GM18505 (cell line): ENCODE measurements around the gene SNX30.

Source experiments
- ATAC-seq: cut with Tn5 transposase; IDR thresholded peaks from one replicate; pipeline ENCODE4 v1.9.1; 2021; ENCODE audit not compliant: unreplicated experiment
- POLR2A ChIP-seq: IDR thresholded peaks from 4 replicates; pipeline ENCODE4 v1.6.1; 2011; ENCODE audit warnings: borderline replicate concordance; ENCODE audit not compliant: insufficient read depth, insufficient read length; ENCODE audit errors: extremely low read depth

Gene SNX30

DNA sequence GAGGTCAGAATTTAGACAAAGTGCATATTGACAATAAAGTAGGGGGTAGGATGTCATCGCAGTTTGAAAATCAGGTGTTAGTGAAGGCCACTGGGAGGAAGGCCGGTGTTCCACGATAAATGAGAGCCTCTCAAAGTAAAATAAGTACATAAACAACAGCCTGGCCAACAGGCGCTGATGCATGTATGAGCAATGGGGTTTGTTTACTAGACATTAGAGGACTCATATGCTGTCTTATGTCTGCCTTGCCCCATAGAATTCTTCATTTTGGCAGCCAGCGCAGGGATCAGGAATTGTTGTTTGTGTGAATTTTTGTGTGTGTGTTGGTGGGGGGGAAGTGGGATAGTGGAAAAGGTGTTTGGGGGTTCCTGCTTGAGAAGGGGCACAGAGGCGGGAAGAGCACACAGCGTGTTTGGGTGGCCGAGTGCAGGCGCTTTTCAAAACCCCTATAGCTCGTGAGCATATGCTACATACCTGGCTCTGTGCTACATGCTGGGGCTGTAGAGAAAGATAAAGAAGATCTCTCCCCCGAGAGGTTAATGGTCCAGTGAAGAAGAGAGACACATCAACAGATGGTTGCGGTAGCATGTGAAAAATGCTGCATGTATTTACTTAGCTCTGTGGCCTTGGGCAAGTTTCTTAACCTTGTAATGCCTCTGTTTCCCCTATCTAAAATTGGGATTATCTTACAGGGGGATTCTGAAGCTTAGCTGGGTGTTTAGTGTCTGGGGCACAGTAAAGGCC is 11.5 kb downstream of the SNX30 start:
- TF ChIP-seq POLR2A = no peak

GRCh38 chr9:112762726-112763518 is 12.4 kb downstream of the SNX30 start:
- no peak for TF ChIP-seq POLR2A
- no peak for ATAC-seq

More for the DNA sequence above, 11.5 kb downstream of the SNX30 start:
- ATAC-seq = no peak

GRCh38 chr9:112764344-112764743 is 13.8 kb downstream of the SNX30 start:
- TF ChIP-seq POLR2A = no peak
- no peak for ATAC-seq

DNA sequence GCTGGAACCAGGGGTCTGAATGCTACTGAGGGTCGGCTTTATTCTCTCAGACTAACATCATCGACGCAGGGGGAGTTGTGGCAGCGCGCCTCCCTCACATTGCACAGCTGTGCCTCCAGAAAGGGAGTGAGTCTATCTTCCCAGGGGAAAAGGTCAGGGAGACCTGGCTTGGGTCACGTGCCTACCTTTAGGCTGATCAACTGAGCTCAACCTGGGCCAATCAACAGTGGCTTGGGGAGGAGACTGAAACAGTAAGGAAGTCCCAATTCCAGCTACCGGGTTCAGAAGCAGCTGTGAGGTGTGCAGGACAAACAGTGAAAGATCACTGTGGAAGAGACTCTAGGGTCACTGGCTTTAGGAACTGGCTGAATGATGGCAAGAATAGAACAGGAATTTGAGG is 14.3 kb downstream of the SNX30 start:
- ATAC-seq = no peak
- no peak for TF ChIP-seq POLR2A

- no peak for ATAC-seq
- TF ChIP-seq POLR2A = no peak
These were observed 14.7 kb downstream of the SNX30 start for GRCh38 chr9:112765281-112765680.

DNA sequence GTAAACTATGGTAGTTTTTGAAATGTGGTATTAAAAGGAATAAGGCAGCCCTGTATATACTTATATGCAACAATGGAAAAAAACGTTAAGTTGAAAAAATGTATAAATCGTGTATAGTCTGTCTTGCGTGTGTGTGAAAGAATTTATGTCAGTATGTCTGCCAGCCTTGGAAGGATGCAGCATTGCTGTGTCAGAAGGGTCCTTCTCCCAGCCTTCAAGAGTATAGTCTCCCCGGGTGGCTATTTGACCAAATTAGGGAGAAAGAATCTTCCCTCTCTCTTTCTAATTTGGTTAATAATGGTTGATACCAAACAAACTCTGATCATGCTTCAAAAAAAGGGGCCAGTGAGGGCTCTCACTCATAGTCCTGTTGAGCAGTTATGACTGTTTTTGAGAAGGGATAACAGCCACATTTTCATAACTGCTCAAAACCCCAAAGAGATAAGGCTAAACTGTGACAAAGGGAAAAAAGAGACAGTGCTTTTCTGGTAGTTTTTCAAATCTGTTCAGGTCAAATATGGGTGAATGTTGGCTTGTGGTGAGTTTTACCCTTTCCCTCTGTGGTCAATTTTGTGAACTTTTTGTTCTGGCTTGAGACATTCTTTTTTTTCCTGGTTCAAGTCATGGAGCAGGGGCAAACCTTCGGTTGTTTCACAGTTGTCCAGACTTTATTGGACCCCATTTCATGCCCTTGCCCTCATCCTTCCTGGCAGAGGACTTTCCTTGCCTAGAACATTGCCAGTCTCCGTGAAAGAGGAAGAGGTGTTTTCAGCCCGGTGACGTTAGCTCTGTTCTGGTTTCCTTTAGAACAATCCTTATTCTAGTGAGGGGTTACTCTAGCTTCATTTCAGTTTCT is 21.0 kb downstream of the SNX30 start:
- ATAC-seq = no peak
- TF ChIP-seq POLR2A = no peak

DNA sequence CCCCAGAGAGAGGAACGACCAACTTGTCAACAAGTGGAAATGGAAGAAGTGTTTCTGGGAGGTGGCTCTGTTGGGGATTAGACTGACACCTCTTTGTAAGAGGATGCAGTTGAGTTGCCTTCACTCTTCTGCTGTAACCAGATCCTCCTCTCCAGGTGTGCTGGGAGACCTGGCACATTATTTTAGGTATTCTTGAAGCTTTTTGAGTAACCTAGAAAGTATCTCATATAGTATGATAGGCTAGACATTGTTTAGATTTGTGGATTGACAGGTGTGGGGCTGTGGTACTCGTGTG is 21.6 kb downstream of the SNX30 start:
- no peak for TF ChIP-seq POLR2A
- ATAC-seq = no peak

- ATAC-seq = no peak
These were observed 22.0 kb downstream of the SNX30 start for GRCh38 chr9:112772551-112772950.

DNA sequence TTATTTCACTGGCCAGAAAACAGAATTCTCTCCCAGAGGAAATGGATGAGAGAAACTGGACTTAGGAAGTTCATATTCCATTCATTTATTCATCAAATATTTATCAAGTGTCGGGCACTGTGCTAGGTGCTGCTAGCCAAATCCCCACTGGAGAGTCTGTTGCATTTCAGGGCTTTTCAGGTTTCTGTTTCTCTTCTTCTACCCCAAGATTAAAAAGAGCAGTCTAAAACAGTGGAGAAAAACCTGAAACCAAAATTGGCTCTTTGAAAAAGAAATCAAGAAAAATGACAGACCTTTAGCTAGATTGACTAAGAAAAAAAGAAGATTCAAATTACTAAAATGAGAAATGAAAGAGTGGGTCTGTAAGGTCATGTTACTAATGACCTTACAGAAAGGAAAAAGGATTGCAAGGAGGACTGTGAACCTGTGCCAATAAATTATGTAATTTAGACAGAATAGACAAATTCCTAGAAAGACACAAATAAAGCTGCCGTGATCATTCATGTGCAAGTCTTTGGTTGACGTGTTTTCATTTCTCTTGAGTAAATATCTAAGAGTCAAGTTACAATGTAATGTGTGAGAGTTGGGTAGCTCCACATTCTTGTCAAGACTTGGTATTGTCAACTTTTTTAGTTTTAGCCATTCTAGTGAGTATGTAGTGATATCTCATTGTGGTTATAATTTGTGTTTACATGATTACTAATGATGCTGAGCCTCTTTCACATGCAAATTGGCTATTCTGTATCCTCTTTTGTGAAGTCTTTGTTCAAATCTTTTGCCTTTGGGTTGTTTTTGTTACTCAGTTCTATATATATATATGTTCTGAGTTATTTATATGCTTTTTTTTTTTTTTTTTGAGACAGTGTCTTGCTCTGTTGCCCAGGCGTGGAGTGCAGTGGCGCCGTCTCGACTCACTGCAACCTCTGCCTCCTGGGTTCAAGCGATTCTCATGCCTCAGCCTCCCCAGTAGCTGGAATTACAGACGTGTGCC is 23.7 kb downstream of the SNX30 start:
- no peak for TF ChIP-seq POLR2A
- no peak for ATAC-seq

More at GRCh38 chr9:112772551-112772950, 22.0 kb downstream of the SNX30 start:
- no peak for TF ChIP-seq POLR2A

DNA sequence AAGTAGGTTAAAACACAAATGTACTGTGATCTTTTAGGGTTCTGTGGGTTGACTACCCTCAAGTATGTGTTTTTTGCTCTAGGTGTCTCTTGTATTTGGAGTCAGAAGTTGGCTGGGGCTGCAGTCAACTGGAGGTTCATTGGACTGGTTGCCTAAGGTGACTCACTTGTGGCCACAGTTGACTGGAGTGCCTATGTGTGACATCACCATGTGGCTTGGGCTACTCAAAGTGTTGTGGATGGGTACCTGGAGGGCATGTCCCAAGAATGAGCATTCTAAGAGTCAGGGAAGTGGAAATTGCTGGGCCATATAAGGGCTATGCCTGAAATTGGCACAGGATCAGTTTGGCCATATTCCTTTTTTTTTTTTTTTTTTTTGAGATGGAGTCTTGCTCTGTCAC is 27.4 kb downstream of the SNX30 start:
- no peak for ATAC-seq

DNA sequence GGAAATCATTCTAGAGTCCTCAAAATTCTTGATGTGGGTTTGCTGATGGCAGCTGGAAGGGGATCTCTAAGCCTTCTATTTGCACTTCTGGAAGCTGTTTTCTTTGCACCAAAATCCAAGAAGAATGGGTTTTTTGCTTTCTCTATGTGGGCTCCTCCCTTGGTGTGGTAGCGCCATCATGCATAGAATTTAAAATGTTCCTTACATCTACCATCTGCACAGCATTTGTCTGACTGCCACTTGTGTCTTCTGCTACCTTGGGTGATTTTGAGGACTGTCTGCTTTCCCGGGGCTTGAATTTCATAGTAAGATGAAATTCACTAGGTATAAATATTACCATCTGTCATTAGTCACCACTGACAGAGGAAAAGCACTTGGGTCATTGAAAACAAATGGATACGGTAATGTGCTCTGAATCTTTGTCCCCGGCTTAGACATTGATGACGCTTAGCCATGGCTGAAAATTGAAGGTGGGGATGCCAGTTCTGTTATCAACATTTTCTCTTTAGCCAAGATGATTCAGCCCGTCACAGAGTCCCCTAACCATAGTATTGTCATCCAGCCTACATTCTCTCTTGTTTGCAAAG is 30.0 kb downstream of the SNX30 start:
- no peak for ATAC-seq
- no peak for TF ChIP-seq POLR2A

More for the DNA sequence above, 27.4 kb downstream of the SNX30 start:
- no peak for TF ChIP-seq POLR2A

- no peak for TF ChIP-seq POLR2A
- ATAC-seq = no peak
These were observed 31.7 kb downstream of the SNX30 start for GRCh38 chr9:112782218-112782617.
